Measurements from ENCODE around the gene TAS2R16. TPM values are rescaled to one million over a fixed set of nuclear protein-coding genes. Genes with fewer than 3 reads are reported as not detected.

TAS2R16 gene
- total RNA-seq, 4 donors from 2014 or later = not detected

DNA sequence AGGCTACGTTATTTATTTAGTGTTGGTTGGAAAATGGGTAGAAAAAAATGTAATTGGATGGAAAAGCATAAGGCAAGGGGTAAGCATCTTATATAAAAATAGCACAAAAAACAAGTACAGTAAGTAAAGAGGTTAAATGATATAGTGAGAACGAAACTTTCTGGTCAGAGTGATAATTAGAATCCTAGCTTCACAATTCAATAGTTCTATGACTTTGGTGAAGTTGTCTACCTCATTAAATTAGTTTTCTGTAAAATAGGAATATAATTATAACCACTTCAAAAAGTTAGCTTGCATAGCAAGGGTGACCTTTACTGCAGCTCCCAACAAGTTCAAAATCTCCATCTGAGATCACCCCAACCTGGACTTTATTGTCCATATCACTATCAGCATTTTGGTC, 30.8 kb upstream of the TAS2R16 start:
- DNase-seq (ENCODE audit: low spot score) (no peak), ATAC-seq (ENCODE audit: low FRiP score) (no peak)
- no peak for TF ChIP-seq CTCF (IDR thresholded peaks at IDR 0.05)

DNA sequence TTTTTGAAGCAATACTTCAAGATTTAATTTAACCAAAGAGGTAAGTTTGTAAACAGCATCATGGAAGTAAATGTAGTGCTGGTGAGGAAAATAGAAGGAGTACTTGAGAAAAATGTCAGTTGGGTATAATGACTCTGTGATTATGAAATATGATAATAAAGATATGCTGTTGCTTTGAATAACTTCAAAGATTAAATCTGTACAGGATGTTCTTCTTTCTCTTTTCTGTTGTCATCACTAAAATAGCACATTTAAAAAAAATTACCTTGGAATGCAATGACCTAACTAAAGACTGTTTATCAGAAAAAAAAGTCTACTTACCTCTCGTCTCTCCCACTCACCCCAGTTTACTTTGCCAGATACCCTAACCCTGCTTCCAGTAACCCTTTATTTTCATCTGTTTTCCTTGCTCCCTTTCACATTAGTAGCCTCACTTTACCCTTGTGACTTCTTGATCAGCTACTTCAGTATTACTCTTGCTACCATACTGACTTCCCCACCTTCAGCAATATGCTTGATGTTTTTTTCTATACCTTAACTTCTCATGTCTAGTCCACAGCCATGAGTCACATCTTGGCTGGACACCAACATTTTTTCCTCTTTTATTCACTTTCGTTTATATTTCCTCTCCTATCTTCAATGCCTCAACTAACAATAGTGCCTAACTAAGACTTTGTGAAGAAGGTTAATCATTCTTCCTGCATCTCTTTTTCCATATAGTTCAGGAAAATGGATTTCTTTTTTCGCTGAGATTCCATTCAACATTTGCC, 29.7 kb upstream of the TAS2R16 start:
- DNase-seq (ENCODE audit: low spot score) (no peak), ATAC-seq (ENCODE audit: low FRiP score) (no peak)
- no peak for TF ChIP-seq CTCF (IDR thresholded peaks at IDR 0.05)

GRCh38 chr7:123023126-123023525, 27.6 kb upstream of the TAS2R16 start:
- ATAC-seq (ENCODE audit: low FRiP score) (no peak), DNase-seq (ENCODE audit: low spot score) (no peak)
- TF ChIP-seq CTCF (IDR thresholded peaks at IDR 0.05) = no peak

DNA sequence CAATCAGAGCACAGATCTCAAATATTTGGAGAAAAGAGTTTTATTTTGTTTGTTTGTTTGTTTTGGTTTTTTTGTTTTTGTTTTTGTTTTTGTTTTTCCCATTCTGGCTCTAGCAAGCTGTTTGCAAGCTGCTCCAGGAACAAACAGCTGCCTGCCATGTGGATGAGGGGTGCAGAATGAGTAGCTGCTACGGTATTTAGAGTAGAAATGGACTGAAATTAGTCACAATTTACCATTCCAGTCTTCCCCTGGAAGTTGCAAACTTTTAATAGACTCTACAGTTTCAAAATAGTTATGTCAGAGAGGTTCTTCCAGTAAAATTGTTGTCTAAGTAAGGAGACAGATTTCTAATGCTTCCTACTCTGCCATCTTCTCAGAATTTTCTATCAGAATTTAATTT, 27.1 kb upstream of the TAS2R16 start:
- ATAC-seq (ENCODE audit: low FRiP score) (no peak), DNase-seq (ENCODE audit: low spot score) (no peak)
- no peak for TF ChIP-seq CTCF (IDR thresholded peaks at IDR 0.05)

DNA sequence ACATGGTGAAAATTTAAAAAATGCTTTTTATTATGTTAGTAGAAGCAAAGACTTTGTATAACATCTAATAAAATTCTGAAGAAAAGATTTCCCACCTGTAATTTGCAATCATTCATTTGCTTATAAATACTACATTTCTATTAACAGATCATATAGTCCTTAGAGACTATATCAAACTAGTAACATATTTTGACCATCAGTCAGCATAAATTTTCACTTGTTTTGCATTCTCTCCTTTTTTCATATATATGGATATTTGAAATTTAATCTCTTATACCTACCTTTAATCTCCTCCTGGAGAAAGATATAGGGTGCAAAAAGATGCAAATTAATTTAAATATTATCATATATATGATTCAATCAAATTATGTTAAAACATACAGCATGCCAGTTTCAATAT, 16.9 kb upstream of the TAS2R16 start:
- DNase-seq (ENCODE audit: low spot score) = no peak
- TF ChIP-seq CTCF (IDR thresholded peaks at IDR 0.05) = no peak

GRCh38 chr7:123011766-123012369, 16.4 kb upstream of the TAS2R16 start:
- no peak for DNase-seq (ENCODE audit: low spot score)
- TF ChIP-seq CTCF (IDR thresholded peaks at IDR 0.05) = no peak
- ATAC-seq (ENCODE audit: low FRiP score) = no peak

More for the DNA sequence above, 16.9 kb upstream of the TAS2R16 start:
- ATAC-seq (ENCODE audit: low FRiP score) = no peak

- no peak for TF ChIP-seq CTCF (IDR thresholded peaks at IDR 0.05)
- DNase-seq (ENCODE audit: low spot score) (no peak), ATAC-seq (ENCODE audit: low FRiP score) (no peak)
These were observed 9.4 kb upstream of the TAS2R16 start for GRCh38 chr7:123004931-123005330.

Data from omental fat pad (tissue), 4 donors.